ENCODE measurements around the gene RNF223. TPM values are rescaled to one million over a fixed set of nuclear protein-coding genes. Genes with fewer than 3 reads are reported as not detected.
"Not testable (repeated sequence)": the region's sequence is repeated elsewhere in the genome, so short reads cannot be mapped to it uniquely, and the experiment has no call there.

Gene RNF223
- total RNA-seq, 1 donor from 2014 or later = not detected

- peak overlapping the region; percentile 71 for H3K4me3 Mint-ChIP-seq (ENCODE audit: unreplicated experiment)
- peak; percentile 84 for DNase-seq
- peaks cover 24% of the 10 kb centered on the region for H3K4me1 Mint-ChIP-seq (ENCODE audit: low read depth, unreplicated experiment)
- peaks cover 19% of the 10 kb centered on the region for H3K27me3 Mint-ChIP-seq (ENCODE audit: unreplicated experiment)
- peaks cover 22% of the 10 kb centered on the region for H3K9me3 Mint-ChIP-seq (ENCODE audit: unreplicated experiment)
- H3K27ac Mint-ChIP-seq (ENCODE audit: unreplicated experiment) = peak overlapping the region; percentile 68
- no peaks in the 10 kb centered on the region for H3K36me3 Mint-ChIP-seq (ENCODE audit: unreplicated experiment)
- TF ChIP-seq CTCF (IDR thresholded peaks at IDR 0.05; ENCODE audit: partially characterized antibody, unreplicated experiment) = no peak
Measured at GRCh38 chr1:1033731-1034438, 40.2 kb downstream of the RNF223 start.

GRCh38 chr1:1033009-1033587 lies 41.0 kb downstream of the RNF223 start:
- no peak overlapping the region for H3K4me3 Mint-ChIP-seq (ENCODE audit: unreplicated experiment)
- H3K36me3 Mint-ChIP-seq (ENCODE audit: unreplicated experiment) = no peaks in the 10 kb centered on the region
- H3K9me3 Mint-ChIP-seq (ENCODE audit: unreplicated experiment) = peaks cover 21% of the 10 kb centered on the region
- peak; percentile 97 for DNase-seq
- TF ChIP-seq CTCF (IDR thresholded peaks at IDR 0.05; ENCODE audit: partially characterized antibody, unreplicated experiment) = peak; percentile 96
- H3K27me3 Mint-ChIP-seq (ENCODE audit: unreplicated experiment) = peaks cover 19% of the 10 kb centered on the region
- peaks cover 19% of the 10 kb centered on the region for H3K4me1 Mint-ChIP-seq (ENCODE audit: low read depth, unreplicated experiment)
- H3K27ac Mint-ChIP-seq (ENCODE audit: unreplicated experiment) = no peak overlapping the region

- peaks cover 20% of the 10 kb centered on the region for H3K27me3 Mint-ChIP-seq (ENCODE audit: unreplicated experiment)
- no peaks in the 10 kb centered on the region for H3K36me3 Mint-ChIP-seq (ENCODE audit: unreplicated experiment)
- DNase-seq = peak; percentile 83
- peaks cover 17% of the 10 kb centered on the region for H3K9me3 Mint-ChIP-seq (ENCODE audit: unreplicated experiment)
- H3K27ac Mint-ChIP-seq (ENCODE audit: unreplicated experiment) = peak overlapping the region; percentile 98
- peak overlapping the region; percentile 85 for H3K4me3 Mint-ChIP-seq (ENCODE audit: unreplicated experiment)
- no peak for TF ChIP-seq CTCF (IDR thresholded peaks at IDR 0.05; ENCODE audit: partially characterized antibody, unreplicated experiment)
- peaks cover 16% of the 10 kb centered on the region for H3K4me1 Mint-ChIP-seq (ENCODE audit: low read depth, unreplicated experiment)
Measured at GRCh38 chr1:1032424-1032823, 41.7 kb downstream of the RNF223 start.

GRCh38 chr1:1031659-1032235 lies 42.4 kb downstream of the RNF223 start:
- TF ChIP-seq CTCF (IDR thresholded peaks at IDR 0.05; ENCODE audit: partially characterized antibody, unreplicated experiment) = no peak
- Mint-ChIP-seq H3K27me3 (ENCODE audit: unreplicated experiment) (peaks cover 20% of the 10 kb centered on the region), H3K4me3 (ENCODE audit: unreplicated experiment) (peak overlapping the region; percentile 85), H3K27ac (ENCODE audit: unreplicated experiment) (peak overlapping the region; percentile 98), H3K36me3 (ENCODE audit: unreplicated experiment) (no peaks in the 10 kb centered on the region), H3K9me3 (ENCODE audit: unreplicated experiment) (peaks cover 17% of the 10 kb centered on the region), H3K4me1 (ENCODE audit: low read depth, unreplicated experiment) (peaks cover 14% of the 10 kb centered on the region)
- DNase-seq = no peak

DNA sequence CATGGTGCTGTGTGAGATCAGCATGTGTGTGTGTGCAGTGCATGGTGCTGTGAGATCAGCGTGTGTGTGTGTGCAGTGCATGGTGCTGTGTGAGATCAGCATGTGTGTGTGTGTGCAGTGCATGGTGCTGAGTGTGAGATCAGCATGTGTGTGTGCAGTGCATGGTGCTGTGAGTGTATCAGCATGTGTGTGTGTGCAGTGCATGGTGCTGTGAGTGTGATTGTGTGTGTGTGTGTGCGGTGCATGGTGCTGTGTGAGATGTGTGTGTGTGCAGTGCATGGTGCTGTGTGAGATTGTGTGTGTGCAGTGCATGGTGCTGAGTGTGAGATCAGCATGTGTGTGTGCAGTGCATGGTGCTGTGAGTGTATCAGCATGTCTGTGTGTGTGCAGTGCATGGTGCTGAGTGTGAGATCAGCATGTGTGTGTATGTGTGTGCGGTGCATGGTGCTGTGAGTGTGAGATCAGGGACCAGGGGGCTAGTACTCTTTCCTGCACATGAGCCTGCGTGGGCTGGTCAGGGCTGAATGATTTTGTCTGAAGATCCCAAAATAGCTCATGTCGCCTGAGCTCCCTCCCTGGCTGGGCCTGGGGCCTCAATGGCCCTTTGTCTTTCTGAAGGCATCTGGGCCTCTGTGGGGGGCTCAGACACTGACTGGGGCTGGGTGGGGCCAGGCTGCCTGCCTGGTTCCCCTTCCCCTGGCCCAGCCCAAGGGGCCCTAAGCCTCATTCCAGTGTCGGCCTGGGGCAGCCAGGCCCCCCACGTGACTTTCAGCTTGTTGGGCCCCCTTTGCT lies 43.0 kb downstream of the RNF223 start:
- peaks cover 18% of the 10 kb centered on the region for H3K27me3 Mint-ChIP-seq (ENCODE audit: unreplicated experiment)
- not testable (repeated sequence) for H3K36me3 Mint-ChIP-seq (ENCODE audit: unreplicated experiment); H3K27ac Mint-ChIP-seq (ENCODE audit: unreplicated experiment); H3K4me3 Mint-ChIP-seq (ENCODE audit: unreplicated experiment); DNase-seq
- H3K4me1 Mint-ChIP-seq (ENCODE audit: low read depth, unreplicated experiment) = peaks cover 12% of the 10 kb centered on the region
- H3K9me3 Mint-ChIP-seq (ENCODE audit: unreplicated experiment) = peaks cover 17% of the 10 kb centered on the region
